Adipose tissue (tissue), 3 donors: ENCODE data around the gene EIF3K. TPM values are rescaled to one million over a fixed set of nuclear protein-coding genes. Genes with fewer than 3 reads are reported as not detected.
A peak's percentile ranks its signal among the peaks of the same experiment; 100 is the strongest.

ENCODE experiments used
- H3K27ac ChIP-seq: one replicate; pipeline ENCODE4 v1.5.1; 2013; ENCODE audit warnings: low read depth, low read length
- WGBS, 3 donors: extraction: QIAGEN DNeasy Blood & Tissue Kit; methylation state at CpG; one replicate each; pipeline ENCODE4 v1.1.7; 2013; 5-methylcytosine and 5-hydroxymethylcytosine counted together
- polyA plus RNA-seq, 3 donors: library from polyadenylated mRNA; stranded (reverse); fragments of 200-250 nt; gene quantifications; one replicate each; pipeline ENCODE4 v1.2.3, GENCODE V29; 2013
- donor health status: healthy with polysubstance abuse.
- donor health status: Bipolar disorder and iron deficiency.
- donor health status: healthy.

EIF3K gene
- polyA plus RNA-seq, 3 donors, result 231 to 544 (median 410) TPM

- H3K27ac ChIP-seq, result no peak overlapping the region
- WGBS, 3 donors, result 75 to 80% (median 78%) methylated on average over 11 of the region's 11 CpGs
Observed at GRCh38 chr19:38676878-38677646, 58.1 kb downstream of the EIF3K start.

GRCh38 chr19:38678217-38678890, 59.4 kb downstream of the EIF3K start:
- WGBS, 3 donors, result 72 to 77% (median 76%) methylated on average over 15 of the region's 15 CpGs
- H3K27ac ChIP-seq, result no peak overlapping the region

- 59 to 82% (median 74%) methylated on average over 7 of the region's 7 CpGs for WGBS, 3 donors
- no peak overlapping the region for H3K27ac ChIP-seq
Observed at GRCh38 chr19:38678891-38679494, 60.0 kb downstream of the EIF3K start.

- H3K27ac ChIP-seq, result no peak overlapping the region
Observed at GRCh38 chr19:38679839-38680238, 60.9 kb downstream of the EIF3K start.

GRCh38 chr19:38682195-38682867, 63.3 kb downstream of the EIF3K start:
- 79 to 96% (median 90%) methylated on average over 11 of the region's 11 CpGs for WGBS, 3 donors
- no peak overlapping the region for H3K27ac ChIP-seq

More at GRCh38 chr19:38679839-38680238, 60.9 kb downstream of the EIF3K start:
- WGBS, 3 donors, result 66 to 69% (median 67%) methylated on average over 4 of the region's 4 CpGs

GRCh38 chr19:38682872-38683392, 63.9 kb downstream of the EIF3K start:
- H3K27ac ChIP-seq, result peak overlapping the region; percentile 85
- 76 to 85% (median 84%) methylated on average over 7 of the region's 7 CpGs for WGBS, 3 donors

GRCh38 chr19:38683393-38684077, 64.5 kb downstream of the EIF3K start:
- WGBS, 3 donors, result 13 to 34% (median 28%) methylated on average over 10 of the region's 10 CpGs
- peak overlapping the region; percentile 85 for H3K27ac ChIP-seq

- H3K27ac ChIP-seq, result peak overlapping the region; percentile 13
- 26 to 38% (median 31%) methylated on average over 7 of the region's 7 CpGs for WGBS, 3 donors
Observed at GRCh38 chr19:38684078-38684861, 65.3 kb downstream of the EIF3K start.

- 82 to 88% (median 83%) methylated on average over 15 of the region's 15 CpGs for WGBS, 3 donors
- H3K27ac ChIP-seq, result no peak overlapping the region
Observed at GRCh38 chr19:38684862-38685665, 66.1 kb downstream of the EIF3K start.

- 14 to 32% (median 24%) methylated on average over 10 of the region's 10 CpGs for WGBS, 3 donors
- peak overlapping the region; percentile 80 for H3K27ac ChIP-seq
Observed at GRCh38 chr19:38685666-38686529, 66.9 kb downstream of the EIF3K start.

- WGBS, 3 donors, result 56 to 81% (median 60%) methylated on average over 5 of the region's 5 CpGs
- peak overlapping the region; percentile 80 for H3K27ac ChIP-seq
Observed at GRCh38 chr19:38686530-38686888, 67.5 kb downstream of the EIF3K start.

Other genes starting within 250 kb of the EIF3K start
- 100 to 1,000 TPM; 138 to 486 (median 165) TPM for gene PSMD8, start 244.6 kb upstream of the EIF3K start, polyA plus RNA-seq
- under 1 TPM in 2 of 3 donors, not detected in 1; 0.21 to 0.77 TPM for gene GGN, start 231.2 kb upstream of the EIF3K start, polyA plus RNA-seq
- gene SPRED3, start 230.5 kb upstream of the EIF3K start, polyA plus RNA-seq, result under 1 TPM; 0.31 to 0.89 (median 0.34) TPM
- 10 to 100 TPM; 13.8 to 24.8 (median 16.9) TPM for gene FAM98C, start 216.1 kb upstream of the EIF3K start, polyA plus RNA-seq
- 1 to 10 TPM in 2 of 3 donors, under 1 TPM in 1; 0.48 to 8.2 (median 7.0) TPM for gene RASGRP4, start 193.0 kb upstream of the EIF3K start, polyA plus RNA-seq
- 1 to 10 TPM in 1 of 3 donors, under 1 TPM in 2; 0.56 to 6.2 (median 0.79) TPM for gene RYR1, start 185.5 kb upstream of the EIF3K start, polyA plus RNA-seq
- 1 to 10 TPM; 1.0 to 3.1 (median 1.8) TPM for gene MAP4K1, start 1.2 kb upstream of the EIF3K start, polyA plus RNA-seq
- 100 to 1,000 TPM in 2 of 3 donors, 10 to 100 TPM in 1; 71.1 to 195 (median 101) TPM for gene ACTN4, start 28.5 kb downstream of the EIF3K start, polyA plus RNA-seq
- 1 to 10 TPM; 1.6 to 4.3 (median 3.1) TPM for gene CAPN12, start 125.3 kb downstream of the EIF3K start, polyA plus RNA-seq
- gene LGALS7, start 154.3 kb downstream of the EIF3K start, polyA plus RNA-seq, result under 1 TPM in 1 of 3 donors, not detected in 2; 0.94 TPM
- gene LGALS7B, start 170.0 kb downstream of the EIF3K start, polyA plus RNA-seq, result 1 to 10 TPM; 1.2 to 5.1 (median 3.0) TPM
- 10 to 100 TPM in 1 of 3 donors, 1 to 10 TPM in 2; 7.1 to 21.1 (median 9.2) TPM for gene LGALS4, start 193.8 kb downstream of the EIF3K start, polyA plus RNA-seq
- 100 to 1,000 TPM; 166 to 698 (median 285) TPM for gene ECH1, start 212.6 kb downstream of the EIF3K start, polyA plus RNA-seq
- 100 to 1,000 TPM in 2 of 3 donors, 10 to 100 TPM in 1; 82.0 to 145 (median 136) TPM for gene HNRNPL, start 230.8 kb downstream of the EIF3K start, polyA plus RNA-seq